Inflammatory macrophage (primary cell): ENCODE measurements around the gene FH.
A peak's percentile ranks its signal among the peaks of the same experiment; 100 is the strongest.

Experiments used
- DNase-seq, 2 donors: peaks; one replicate each; pipeline ENCODE4 v3.0.0-alpha.2; 2020 to 2022

FH gene

GRCh38 chr1:241521718-241522117 lies 2.2 kb upstream of the FH start:
- no peak for DNase-seq

GRCh38 chr1:241520080-241520465 lies 518 bp upstream of the FH start:
- DNase-seq: no peak

GRCh38 chr1:241518476-241519307 lies 863 bp downstream of the FH start:
- DNase-seq: peak; percentile 9 to 49

- DNase-seq: peak; percentile 12 to 24
Measured at GRCh38 chr1:241513378-241513777, 6.2 kb downstream of the FH start.

GRCh38 chr1:241507189-241507863 lies 12.2 kb downstream of the FH start:
- DNase-seq: peak; percentile 53 to 87

GRCh38 chr1:241503444-241503843 lies 16.1 kb downstream of the FH start:
- peak in 1 of 2 donors; percentile 3 for DNase-seq

GRCh38 chr1:241499910-241500309 lies 19.6 kb downstream of the FH start:
- DNase-seq: no peak

GRCh38 chr1:241495741-241496140 lies 23.8 kb downstream of the FH start:
- DNase-seq: no peak

GRCh38 chr1:241488739-241489138 lies 30.8 kb downstream of the FH start:
- DNase-seq: no peak

- no peak for DNase-seq
Measured at GRCh38 chr1:241485554-241485992, 34.0 kb downstream of the FH start.

- no peak for DNase-seq
Measured at GRCh38 chr1:241485145-241485544, 34.4 kb downstream of the FH start.

- DNase-seq: no peak
Measured at GRCh38 chr1:241482761-241483250, 36.7 kb downstream of the FH start.

- no peak for DNase-seq
Measured at GRCh38 chr1:241479294-241479693, 40.3 kb downstream of the FH start.

- no peak for DNase-seq
Measured at GRCh38 chr1:241475671-241476070, 43.9 kb downstream of the FH start.

GRCh38 chr1:241473026-241473425 lies 46.5 kb downstream of the FH start:
- no peak for DNase-seq

GRCh38 chr1:241470908-241471590 lies 48.5 kb downstream of the FH start:
- DNase-seq: no peak

- DNase-seq: no peak
Measured at GRCh38 chr1:241470361-241470760, 49.2 kb downstream of the FH start.

- no peak for DNase-seq
Measured at GRCh38 chr1:241465673-241466072, 53.9 kb downstream of the FH start.

GRCh38 chr1:241464985-241465384 lies 54.6 kb downstream of the FH start:
- no peak for DNase-seq

GRCh38 chr1:241462391-241462790 lies 57.2 kb downstream of the FH start:
- no peak for DNase-seq

GRCh38 chr1:241460098-241460873 lies 59.3 kb downstream of the FH start:
- no peak for DNase-seq

- DNase-seq: no peak
Measured at GRCh38 chr1:241459186-241459802, 60.3 kb downstream of the FH start.
